Activated CD4-positive, alpha-beta T cell treated with anti-CD3 and anti-CD28 coated beads, Interleukin-2, amount 50 U/mL, for 4 hours (primary cell): ENCODE data around the gene TENM3.
"Not testable (repeated sequence)": the region's sequence is repeated elsewhere in the genome, so short reads cannot be mapped to it uniquely, and the experiment has no call there.

Experiments used
- DNase-seq, 2 experiments: peaks; one replicate each; pipeline ENCODE4 v3.0.0-alpha.2; 2020

Gene TENM3

GRCh38 chr4:182243204-182243603 lies at the start of gene TENM3:
TENM3 (plus strand) TSS chr4:182243402; CDS start chr4:182324021, 80,619 bp downstream.
- DNase-seq: not testable (repeated sequence)

DNA sequence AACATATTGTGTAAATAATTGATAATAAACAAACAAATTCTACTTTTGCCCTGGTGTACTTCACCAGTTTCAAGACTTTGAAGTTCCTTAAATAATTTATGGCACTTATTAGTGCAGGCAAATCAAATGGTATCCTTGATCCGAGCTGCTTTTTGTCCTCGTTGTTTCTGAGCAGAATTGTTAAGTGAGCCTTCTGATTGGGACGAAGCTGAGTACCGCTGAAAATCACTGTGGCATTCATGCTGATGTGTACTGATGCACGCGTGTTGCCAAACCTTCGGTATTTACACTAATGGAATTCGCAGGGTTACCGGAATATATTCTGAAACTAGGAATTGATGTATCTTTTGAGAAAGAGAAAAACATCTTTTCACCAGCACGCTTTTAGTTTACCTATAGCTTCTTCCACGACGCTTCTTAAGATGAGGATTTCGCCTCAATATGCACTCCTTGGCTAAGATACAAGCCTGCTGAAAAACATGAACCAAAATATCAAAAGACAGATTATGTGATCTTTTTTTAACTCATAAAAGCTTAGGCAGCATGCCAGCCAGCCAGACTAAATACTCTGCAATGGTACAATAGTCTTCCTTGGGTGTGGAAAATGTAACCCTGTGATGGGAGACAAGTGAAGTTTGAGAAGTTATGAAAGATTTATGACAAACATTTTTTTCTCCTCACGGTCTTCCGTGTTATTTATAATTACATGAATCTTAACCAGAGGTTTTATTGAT lies 48.9 kb upstream of the TENM3 start:
- no peak for DNase-seq

GRCh38 chr4:182197611-182198010 lies 45.6 kb upstream of the TENM3 start:
- no peak for DNase-seq

GRCh38 chr4:182201871-182202270 lies 41.3 kb upstream of the TENM3 start:
- no peak for DNase-seq

DNA sequence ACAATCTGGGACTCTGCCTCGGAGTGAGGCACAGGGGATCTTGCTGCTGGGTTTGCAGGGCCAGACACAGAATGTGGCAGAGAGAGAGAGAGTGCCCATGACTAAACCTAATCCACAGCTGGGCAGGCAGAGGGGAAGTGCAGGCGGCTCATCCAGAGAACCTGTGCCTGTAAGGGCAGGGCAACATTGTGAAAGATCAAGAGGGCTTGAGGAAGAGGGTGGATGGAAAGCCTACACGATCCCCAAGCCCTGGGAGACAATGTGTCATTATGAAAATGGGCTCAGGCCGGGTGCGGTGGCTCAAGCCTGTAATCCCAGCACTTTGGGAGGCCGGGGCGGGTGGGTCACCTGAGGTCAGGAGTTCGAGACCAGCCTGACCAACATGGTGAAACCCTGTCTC lies 40.6 kb upstream of the TENM3 start:
- DNase-seq: no peak

DNA sequence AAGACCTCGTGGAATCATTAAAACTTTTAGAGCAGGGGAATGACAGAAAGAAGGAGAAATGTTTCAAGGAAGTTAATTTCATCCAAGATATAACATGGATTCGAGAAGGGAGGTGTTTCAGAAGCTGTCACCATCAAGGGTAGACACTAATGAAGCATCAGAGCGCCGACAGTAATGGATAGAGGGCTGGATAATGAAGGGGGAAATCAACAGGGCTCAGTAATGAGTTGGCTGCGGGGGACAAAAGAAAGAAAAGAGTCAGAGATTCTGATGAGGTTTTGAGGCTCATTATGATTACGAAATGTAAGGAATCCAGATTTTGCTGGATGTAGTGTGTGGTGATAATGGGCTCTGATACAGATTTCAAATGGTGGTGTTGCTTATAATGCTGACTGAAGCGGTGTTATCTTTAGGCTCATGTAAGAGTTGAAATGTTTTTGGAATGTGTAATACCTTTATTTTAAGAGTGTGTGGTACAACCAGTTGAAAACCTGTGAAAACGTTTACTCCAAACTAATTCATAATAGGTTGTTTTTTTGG lies 39.3 kb upstream of the TENM3 start:
- DNase-seq: no peak

DNA sequence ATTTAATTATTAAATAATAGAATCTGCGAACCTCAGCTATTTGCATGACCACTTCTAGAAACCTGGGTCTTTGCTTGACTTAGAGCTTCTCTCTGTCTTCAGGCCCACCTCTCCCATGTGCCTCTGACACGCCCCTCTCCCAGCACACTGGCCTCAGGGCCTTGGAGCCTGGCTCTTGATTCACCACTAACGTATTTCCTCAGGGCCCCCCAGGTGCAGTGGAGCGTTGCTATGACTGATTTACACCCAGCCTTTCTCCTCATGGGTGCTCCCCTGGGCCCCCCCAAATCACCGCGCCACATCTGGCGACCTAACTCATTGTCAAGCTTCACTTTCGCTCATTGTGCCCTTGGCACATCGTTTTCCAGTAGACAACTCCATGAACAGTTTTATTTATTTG lies 37.9 kb upstream of the TENM3 start:
- DNase-seq: no peak

DNA sequence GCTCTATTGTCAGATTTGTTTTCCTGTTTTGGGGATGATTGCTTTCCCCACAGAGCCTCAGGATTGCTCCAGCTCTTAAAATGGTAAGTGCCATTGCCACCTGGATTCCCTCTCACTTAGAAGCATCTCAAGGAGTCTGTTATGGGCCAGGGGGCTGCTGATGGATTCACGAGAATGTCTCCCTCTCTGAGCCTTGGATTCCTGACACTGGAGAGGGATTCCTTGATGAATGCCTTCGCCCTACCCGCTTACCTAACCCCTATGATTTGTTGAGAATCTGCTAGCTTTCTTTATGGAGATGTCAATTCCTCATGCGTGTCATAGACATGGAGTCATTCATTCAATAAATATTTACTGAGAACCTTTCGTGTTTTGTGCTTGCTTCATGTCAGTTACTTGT lies 36.9 kb upstream of the TENM3 start:
- no peak for DNase-seq

GRCh38 chr4:182206916-182207315 lies 36.3 kb upstream of the TENM3 start:
- DNase-seq: no peak

DNA sequence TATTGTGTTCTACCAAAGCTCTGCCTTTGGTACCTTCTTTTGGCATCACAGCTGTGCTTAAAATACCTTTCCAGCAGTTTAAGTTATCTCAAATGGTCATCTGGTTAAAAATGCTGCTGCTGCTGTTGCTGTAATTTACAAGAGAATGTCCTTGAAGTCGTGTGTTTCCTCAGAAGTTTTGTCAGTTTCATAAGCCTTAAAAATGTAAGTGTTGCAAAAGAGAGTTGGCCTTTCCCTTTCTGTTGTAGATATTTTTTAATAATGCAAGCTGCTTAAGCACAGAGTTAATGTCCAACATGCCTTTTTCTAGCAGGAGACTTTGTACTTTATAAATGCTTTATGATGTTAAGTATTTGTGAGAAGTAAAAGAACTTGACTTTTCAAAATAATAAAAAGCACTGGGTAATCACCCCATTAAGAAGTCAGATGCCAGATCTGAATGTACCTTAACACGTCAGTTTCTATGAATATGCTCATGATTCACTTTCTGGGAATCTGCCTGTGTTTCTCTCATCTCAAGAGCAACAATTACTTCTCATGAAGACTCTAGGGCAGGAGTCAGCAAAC lies 35.3 kb upstream of the TENM3 start:
- DNase-seq: no peak

GRCh38 chr4:182208526-182209050 lies 34.6 kb upstream of the TENM3 start:
- no peak for DNase-seq

DNA sequence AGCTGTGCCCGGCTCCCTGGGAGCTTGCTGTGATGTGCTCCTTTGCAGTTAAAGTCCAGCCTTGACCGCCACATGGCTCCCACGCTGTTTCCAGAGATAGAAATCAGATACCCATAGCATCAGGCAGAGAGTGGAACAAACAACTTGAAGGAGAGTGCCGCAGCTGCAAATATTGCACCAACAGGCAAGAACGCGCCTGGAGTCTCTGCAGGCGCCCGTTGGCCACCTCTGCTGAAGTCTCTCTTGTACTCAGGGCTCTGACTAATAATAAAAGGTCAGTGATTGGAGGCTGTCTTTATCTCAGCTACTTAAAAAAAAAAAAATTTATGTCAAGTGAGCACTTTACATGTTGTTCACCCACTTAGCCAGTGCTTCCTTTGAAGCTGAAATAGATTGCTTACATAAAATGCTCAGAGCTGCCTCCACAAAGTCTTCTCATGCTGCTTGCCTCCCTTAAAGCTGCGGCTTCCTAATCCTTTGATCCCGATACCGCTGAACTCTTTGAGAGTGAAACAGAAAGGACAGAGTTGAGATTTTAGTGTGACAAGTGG lies 30.9 kb upstream of the TENM3 start:
- DNase-seq: no peak

- no peak for DNase-seq
Measured at GRCh38 chr4:182213004-182213403, 30.2 kb upstream of the TENM3 start.

GRCh38 chr4:182215148-182215547 lies 28.1 kb upstream of the TENM3 start:
- DNase-seq: no peak

DNA sequence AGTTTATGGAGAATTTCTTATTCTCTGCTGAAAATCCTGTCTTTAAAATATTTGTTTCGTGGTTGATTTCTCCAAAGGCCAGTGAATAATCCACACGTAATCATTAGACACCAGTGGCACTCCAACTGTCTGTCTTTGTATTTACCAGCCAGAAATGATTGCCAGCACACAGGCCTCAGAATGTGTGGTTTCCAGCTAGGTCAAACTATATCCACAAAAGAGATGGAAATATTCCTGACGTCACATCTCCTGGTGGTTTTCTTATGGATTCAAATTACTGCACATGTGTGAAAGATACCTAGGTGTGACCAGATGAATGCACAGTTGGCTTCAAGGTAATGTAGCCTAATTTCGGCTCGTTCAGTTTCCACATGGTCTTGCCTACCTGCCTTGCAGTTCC lies 27.2 kb upstream of the TENM3 start:
- DNase-seq: no peak

- DNase-seq: no peak
Measured at GRCh38 chr4:182219411-182220056, 23.7 kb upstream of the TENM3 start.

DNA sequence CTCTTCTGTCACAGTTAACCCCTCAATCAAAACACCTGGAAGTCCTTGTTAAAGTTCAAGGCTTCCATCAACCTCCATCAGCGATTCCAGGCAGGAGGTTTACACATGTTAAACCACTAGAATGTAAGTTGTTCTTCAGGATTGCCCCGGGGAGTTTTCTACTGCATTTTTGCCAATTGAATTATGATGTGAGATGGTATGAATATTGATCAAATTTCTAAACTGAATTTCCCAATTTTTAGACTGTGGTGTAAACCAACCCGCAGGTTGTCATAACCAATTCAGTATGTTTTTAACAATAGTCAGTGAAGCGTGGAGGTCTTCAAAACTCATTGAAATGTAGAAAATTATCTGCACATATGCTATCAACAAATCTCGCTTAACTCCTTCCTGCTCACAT lies 21.2 kb upstream of the TENM3 start:
- no peak for DNase-seq

DNA sequence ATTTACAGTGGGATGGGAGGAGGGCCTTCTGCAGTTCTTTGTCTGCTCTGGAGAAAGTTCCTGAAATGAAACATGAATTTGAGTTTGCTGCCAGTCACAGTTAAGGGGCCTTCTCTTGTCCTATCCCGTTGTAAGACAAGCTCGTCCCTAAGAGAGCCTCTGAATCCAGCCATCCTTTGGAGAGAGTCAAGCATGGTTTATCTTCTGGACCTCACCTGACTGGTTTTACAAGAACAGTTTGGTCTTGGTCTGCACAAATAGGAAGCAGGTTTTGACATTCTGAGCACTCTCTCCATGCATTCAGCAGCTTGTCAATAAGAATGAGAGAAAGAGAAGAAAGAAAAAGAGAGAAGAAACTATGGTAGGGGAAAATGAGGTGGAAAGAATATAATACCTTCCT lies 20.4 kb upstream of the TENM3 start:
- DNase-seq: no peak

GRCh38 chr4:182223708-182224107 lies 19.5 kb upstream of the TENM3 start:
- DNase-seq: no peak

DNA sequence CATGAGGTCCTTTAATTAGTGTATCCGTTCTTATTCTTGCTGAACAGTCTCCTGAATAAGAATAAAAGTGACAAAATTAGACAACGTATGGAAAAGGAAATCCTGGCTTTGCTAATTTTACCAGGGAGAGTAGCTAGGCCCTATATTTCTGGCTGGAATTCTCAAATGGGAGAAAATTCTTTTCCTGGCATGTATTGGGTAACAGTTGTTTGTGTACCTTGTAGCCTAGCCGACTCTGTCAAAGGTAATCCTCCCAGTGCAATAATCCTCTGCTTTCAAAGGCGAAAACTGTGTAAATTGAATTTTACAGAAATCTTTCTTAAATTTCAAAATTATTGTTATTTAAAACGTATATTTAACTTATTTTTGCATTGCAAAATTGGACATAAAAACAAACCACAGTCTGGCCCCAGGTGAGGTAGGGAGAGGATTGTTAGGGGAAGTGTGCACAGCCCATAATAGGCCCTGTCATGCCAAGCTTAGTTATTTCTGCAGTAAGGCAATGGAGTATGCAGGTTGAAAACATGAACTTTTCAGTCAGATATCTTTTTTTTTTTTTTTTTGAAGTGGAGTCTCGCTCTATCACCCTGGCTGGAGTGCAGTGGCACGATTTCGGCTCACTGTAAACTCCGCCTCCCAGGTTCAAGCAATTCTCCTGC lies 18.9 kb upstream of the TENM3 start:
- DNase-seq: no peak

DNA sequence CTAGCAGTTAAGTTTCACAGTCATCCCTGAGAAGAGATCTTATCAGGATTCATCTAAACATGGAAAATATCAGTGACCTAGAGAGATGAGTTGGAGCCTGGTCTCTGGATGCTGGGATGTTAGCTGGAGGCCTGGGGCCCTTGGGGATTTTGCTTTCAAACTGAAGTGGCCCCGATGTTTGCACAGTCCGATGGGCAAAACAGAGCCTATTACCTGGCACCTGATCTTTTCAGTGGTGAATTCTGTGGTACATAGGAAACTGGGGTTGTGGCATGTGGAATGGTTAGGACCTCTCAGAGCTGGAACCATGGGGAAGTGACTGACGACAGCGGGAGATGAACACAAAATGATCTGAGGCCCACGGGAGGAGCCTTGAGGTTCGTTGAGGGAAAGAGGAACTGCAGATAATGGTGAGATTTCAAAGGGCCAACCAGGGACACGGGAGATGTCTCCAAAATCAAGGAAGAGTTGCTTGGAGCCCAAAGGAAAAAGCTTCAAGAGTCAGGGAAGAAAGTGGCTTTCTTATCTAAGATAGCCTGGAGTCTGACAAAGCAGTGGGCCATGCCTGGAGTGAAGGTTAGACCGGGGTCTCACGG lies 17.8 kb upstream of the TENM3 start:
- no peak for DNase-seq

DNA sequence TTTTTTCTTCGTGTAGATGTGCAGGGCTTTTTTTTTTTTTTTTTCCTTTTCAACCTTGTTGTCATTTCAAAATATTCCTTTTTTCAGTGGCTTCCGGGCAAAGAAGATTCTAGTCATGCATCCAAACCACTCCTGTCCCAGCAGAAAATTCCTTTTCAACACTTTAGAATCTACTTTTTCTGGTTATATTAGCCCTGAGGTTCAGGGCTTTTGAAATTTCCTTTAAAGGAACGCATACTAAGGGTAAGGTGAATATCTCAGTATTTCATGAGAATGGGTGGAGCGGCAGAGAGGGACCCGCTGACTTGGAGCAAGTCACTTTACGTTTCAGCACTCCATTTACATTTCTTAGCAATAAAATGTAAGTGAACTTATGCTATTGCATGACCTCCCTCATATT lies 15.6 kb upstream of the TENM3 start:
- DNase-seq: no peak
